Tibial artery (tissue), 4 donors: Measurements from ENCODE around the gene ID1.
"Not testable (repeated sequence)": the region's sequence is repeated elsewhere in the genome, so short reads cannot be mapped to it uniquely, and the experiment has no call there.

ENCODE experiments used
- DNase-seq, 2 donors: peaks; one replicate each; pipeline ENCODE4 v3.0.0-alpha.2; 2019
- H3K27ac ChIP-seq, 2 donors: fragments of 200-600 bp; sonication (generic) in 1 of 2; 1 replicate in 1 of 2; 2 replicates in 1 of 2; pipeline ENCODE4 v1.5.1; 2018 to 2019; ENCODE audit warnings: mild to moderate bottlenecking in 1 of 2
- H3K27me3 ChIP-seq, 2 donors: fragments of 200-600 bp; sonication (generic) in 1 of 2; one replicate each; pipeline versions ENCODE4 v1.5.1 to v1.6.0; 2016 to 2019
- H3K36me3 ChIP-seq, 3 donors: fragments of 200-600 bp; sonication (generic) in 2 of 3; one replicate each; pipeline ENCODE4 v1.5.1; 2016 to 2019; ENCODE audit warnings: mild to moderate bottlenecking in 2 of 3
- H3K4me1 ChIP-seq, 4 donors: fragments of 200-600 bp; sonication (generic) in 2 of 4; 1 replicate in 3 of 4; 2 replicates in 1 of 4; pipeline ENCODE4 v1.5.1; 2016 to 2019
- H3K4me3 ChIP-seq, 2 donors: fragments of 200-600 bp; sonication (generic) in 1 of 2; 1 replicate in 1 of 2; 2 replicates in 1 of 2; pipeline ENCODE4 v1.5.1; 2018 to 2019; ENCODE audit warnings: mild to moderate bottlenecking in 2 of 2
- H3K9me3 ChIP-seq, 3 donors: fragments of 200-600 bp; sonication (generic) in 1 of 3; one replicate each; pipeline ENCODE4 v1.5.1; 2016 to 2019
- intact Hi-C: fragments of 100-400 bp; cut with DNase I; formaldehyde crosslinking; loops from one replicate; pipeline ENCODE4 v1.15.0; 2023; ENCODE audit warnings: low total_unique reads
- TF ChIP-seq, protein P1 (sequence below), 2 experiments: fragments of 200-600 bp in 1 of 2; fragments of 450-650 bp in 1 of 2; IDR thresholded peaks; one replicate each; pipeline ENCODE4 v1.5.1; 2017 to 2019; ENCODE audit warnings: antibody characterized with exemption in 2 of 2, mild to moderate bottlenecking in 1 of 2, moderate library complexity in 1 of 2

Gene ID1

DNA sequence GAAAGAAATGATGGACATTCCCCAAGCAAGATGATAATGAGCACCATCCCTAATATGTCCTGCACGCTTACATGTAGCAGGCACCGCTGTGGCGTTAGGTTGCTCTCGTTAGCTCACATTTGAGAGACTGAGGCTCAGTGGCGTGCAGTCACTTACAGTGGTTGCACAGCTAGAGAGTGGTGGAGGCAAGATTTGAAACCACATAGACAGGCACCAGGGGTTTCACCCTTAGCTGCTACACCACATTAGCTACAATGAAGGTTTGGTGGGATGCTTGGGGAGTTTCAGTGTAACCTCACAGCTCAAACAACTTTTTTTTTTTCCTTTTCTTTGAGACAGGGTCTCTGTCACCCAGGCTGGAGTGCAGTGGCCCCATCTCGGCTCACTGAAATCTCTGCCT is 36.3 kb downstream of the ID1 start:
- no peak for DNase-seq
- H3K4me1 ChIP-seq, result peaks cover 0 to 4% (median 2%) of the 10 kb centered on the region in 4 donors
- peaks cover 0 to 35% of the 10 kb centered on the region in 2 donors for H3K27me3 ChIP-seq
- H3K27ac ChIP-seq, result no peak overlapping the region
- intact Hi-C loops, result no loop called here
- H3K36me3 ChIP-seq, result no peaks in the 10 kb centered on the region
- TF ChIP-seq, protein P1, sequence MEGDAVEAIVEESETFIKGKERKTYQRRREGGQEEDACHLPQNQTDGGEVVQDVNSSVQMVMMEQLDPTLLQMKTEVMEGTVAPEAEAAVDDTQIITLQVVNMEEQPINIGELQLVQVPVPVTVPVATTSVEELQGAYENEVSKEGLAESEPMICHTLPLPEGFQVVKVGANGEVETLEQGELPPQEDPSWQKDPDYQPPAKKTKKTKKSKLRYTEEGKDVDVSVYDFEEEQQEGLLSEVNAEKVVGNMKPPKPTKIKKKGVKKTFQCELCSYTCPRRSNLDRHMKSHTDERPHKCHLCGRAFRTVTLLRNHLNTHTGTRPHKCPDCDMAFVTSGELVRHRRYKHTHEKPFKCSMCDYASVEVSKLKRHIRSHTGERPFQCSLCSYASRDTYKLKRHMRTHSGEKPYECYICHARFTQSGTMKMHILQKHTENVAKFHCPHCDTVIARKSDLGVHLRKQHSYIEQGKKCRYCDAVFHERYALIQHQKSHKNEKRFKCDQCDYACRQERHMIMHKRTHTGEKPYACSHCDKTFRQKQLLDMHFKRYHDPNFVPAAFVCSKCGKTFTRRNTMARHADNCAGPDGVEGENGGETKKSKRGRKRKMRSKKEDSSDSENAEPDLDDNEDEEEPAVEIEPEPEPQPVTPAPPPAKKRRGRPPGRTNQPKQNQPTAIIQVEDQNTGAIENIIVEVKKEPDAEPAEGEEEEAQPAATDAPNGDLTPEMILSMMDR (IDR thresholded peaks at IDR 0.05), result no peak
- H3K9me3 ChIP-seq, result no peaks in the 10 kb centered on the region
- no peak overlapping the region for H3K4me3 ChIP-seq

DNA sequence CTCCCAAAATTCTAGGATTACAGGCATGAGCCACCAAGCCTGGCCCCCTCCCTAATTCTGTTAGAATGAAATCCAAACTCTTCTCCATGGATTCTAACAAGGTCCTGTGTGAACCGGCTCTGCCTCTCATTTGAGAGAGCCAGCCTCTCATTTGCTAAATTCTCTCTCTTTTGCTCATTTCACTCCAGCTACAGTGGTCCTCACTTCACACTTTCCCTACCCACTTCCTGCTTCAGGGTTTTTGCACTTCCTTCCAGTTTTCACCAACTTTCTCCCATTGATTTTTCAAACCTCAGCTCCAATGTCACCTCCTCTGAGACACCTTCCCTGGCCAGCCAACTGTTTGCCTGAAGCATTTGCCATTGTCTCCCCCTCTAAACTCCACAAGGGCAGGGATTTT is 37.7 kb downstream of the ID1 start:
- no peak overlapping the region for H3K4me3 ChIP-seq
- intact Hi-C loops, result loop anchor here (1.0 kb wide), 1 partner anchor 14 kb away; no protein-coding TSS in a partner anchor
- peaks cover 0 to 27% of the 10 kb centered on the region in 2 donors for H3K27me3 ChIP-seq
- no peak for DNase-seq
- H3K9me3 ChIP-seq, result no peaks in the 10 kb centered on the region
- H3K27ac ChIP-seq, result no peak overlapping the region
- TF ChIP-seq, protein P1 (IDR thresholded peaks at IDR 0.05), result no peak
- peaks cover 0 to 1% (median under 1%) of the 10 kb centered on the region in 4 donors for H3K4me1 ChIP-seq
- H3K36me3 ChIP-seq, result no peaks in the 10 kb centered on the region

DNA sequence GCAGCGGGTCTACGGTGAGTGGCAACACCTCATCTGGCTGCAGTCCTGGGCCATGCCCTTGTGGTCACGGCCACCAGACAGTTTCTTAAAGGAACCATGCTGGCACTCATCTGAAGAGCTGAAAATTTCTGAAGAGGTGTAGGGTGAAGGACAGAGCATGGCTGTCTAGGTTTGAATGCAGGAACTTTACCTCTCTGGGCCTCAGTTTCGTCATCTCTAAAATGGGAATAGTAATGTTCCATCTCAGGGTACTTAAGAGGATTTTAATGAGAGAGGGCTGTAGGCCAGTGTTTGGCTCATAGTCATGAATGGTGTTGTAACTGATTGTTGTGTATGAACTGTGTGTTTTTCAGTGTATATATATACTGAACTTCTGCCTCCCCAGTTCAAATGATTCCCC is 38.4 kb downstream of the ID1 start:
- Histone ChIP-seq H3K27me3 (peaks cover 0 to 21% of the 10 kb centered on the region in 2 donors), H3K4me3 (no peak overlapping the region), H3K36me3 (no peaks in the 10 kb centered on the region), H3K4me1 (no peaks in the 10 kb centered on the region), H3K9me3 (no peaks in the 10 kb centered on the region), H3K27ac (no peak overlapping the region)
- intact Hi-C loops, result no loop called here
- TF ChIP-seq, protein P1 (IDR thresholded peaks at IDR 0.05), result no peak
- no peak for DNase-seq

DNA sequence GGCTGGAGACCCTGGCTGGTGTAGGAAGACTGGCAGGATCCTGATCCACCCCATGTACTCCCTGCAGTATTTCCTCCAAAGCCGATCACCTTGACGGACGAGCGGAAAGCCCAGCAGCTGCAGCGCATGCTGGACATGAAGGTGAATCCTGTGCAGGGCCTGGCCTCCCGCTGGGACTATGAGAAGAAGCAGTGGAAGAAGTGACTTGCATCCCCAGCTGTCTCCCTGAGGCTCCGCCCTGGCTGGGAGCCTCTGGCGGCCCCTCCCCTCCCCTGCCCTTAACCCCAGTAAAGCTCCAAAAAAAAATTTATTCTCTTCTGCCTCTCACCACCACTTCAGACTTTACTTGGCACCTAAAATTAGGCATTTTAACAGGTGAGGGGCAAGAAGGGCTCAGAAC is 39.6 kb downstream of the ID1 start:
- Histone ChIP-seq H3K36me3 (no peaks in the 10 kb centered on the region), H3K27me3 (peaks cover 0 to 10% of the 10 kb centered on the region in 2 donors), H3K9me3 (no peaks in the 10 kb centered on the region), H3K4me3 (no peak overlapping the region), H3K4me1 (no peaks in the 10 kb centered on the region), H3K27ac (no peak overlapping the region)
- DNase-seq, result no peak
- intact Hi-C loops, result no loop called here
- TF ChIP-seq, protein P1 (IDR thresholded peaks at IDR 0.05), result no peak

DNA sequence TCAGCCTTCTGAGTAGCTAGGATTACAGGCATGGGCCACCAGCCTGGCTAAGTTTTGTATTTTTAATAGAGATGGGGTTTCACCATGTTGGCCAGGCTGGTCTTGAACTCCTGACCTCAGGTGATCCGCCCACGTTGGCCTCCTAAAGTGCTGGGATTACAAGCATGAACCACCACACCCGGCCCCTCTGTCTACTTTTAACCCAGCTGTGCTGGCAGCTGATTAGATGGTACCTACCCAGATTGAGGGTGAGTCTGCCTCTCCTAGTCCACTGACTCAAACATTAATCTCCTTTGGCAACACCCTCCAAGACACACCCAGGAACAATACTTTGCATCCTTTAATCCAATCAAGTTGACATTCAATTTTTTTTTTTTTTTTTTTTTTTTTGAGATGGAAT is 43.0 kb downstream of the ID1 start:
- H3K27ac ChIP-seq, DNase-seq, H3K4me3 ChIP-seq, H3K9me3 ChIP-seq, H3K4me1 ChIP-seq, H3K36me3 ChIP-seq, H3K27me3 ChIP-seq, intact Hi-C loops: not testable (repeated sequence)

DNA sequence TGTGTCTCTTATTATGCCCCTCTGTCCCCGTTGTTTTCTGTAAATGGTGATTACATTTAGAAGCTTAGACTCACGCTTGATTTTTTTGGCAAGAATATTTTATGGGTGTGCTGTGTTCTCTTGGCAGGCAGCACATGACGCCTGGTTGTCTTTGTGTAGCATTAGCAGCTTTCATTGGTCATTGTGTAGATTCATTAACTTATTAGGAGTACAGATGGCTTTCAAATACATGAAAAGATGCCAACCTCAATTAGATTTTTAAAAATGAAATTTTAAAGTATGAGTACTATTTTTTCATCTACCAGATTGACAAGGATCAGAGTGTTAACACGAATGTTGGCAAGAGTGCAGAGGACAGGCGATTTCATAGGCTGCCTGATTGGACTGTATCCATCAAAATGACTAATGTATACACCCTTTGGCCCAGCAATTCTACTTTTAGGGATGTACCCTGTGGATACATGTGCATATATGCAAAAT is 47.9 kb downstream of the ID1 start:
- peaks cover 0 to 16% (median 6%) of the 10 kb centered on the region in 4 donors for H3K4me1 ChIP-seq
- no peaks in the 10 kb centered on the region for H3K27me3 ChIP-seq
- no peak for DNase-seq
- TF ChIP-seq, protein P1 (IDR thresholded peaks at IDR 0.05), result no peak
- no peak overlapping the region for H3K4me3 ChIP-seq
- H3K9me3 ChIP-seq, result no peaks in the 10 kb centered on the region
- H3K27ac ChIP-seq, result no peak overlapping the region
- no peaks in the 10 kb centered on the region for H3K36me3 ChIP-seq
- intact Hi-C loops, result no loop called here
